Measurements from ENCODE around the gene ASGR1. TPM values are rescaled to one million over a fixed set of nuclear protein-coding genes. Genes with fewer than 3 reads are reported as not detected.

ASGR1 gene
- total and polyA plus RNA-seq, 2 of the 4 experiments (the other 2 are of a cell fraction): 1.3 to 3.8 TPM

GRCh38 chr17:7133424-7133823 lies 45.7 kb downstream of the ASGR1 start:
- no peak overlapping the region for H2BK20ac ChIP-seq (ENCODE audit: low read depth, low read length)
- H3K4me2 ChIP-seq (ENCODE audit: low read depth, low read length): no peak overlapping the region
- H3K9me3 ChIP-seq (ENCODE audit: control insufficient read depth, insufficient read depth, low read length): no peaks in the 10 kb centered on the region
- ChIA-PET POLR2A (ENCODE audit: unreplicated experiment) (no interaction called here), CTCF (interaction anchor here (0.6 to 1.6 kb wide), 7 partner anchors 13 to 832 kb away, joined by 3 to 8 read pairs (median 4); no protein-coding TSS in a partner anchor)
- no peak overlapping the region for H3K23ac ChIP-seq (ENCODE audit: low read depth, low read length)
- TF ChIP-seq CTCF (conservative IDR thresholded peaks at IDR 0.05; ENCODE audit: low read depth, low read length) (0 out of 2 replicates have a peak, but pooled peaks have one; percentile 11), BHLHE40 (IDR thresholded peaks at IDR 0.05; ENCODE audit: low read depth, low read length) (no peak)
- no TSS peak for BruUV-seq (replicated peaks)
- H2BK15ac ChIP-seq (ENCODE audit: low read depth, low read length): no peak overlapping the region
- H3K36me3 ChIP-seq (ENCODE audit: control insufficient read depth, insufficient read depth, low read length): no peaks in the 10 kb centered on the region
- no peak overlapping the region for H2AK5ac ChIP-seq (ENCODE audit: low read depth, low read length)
- H3K27me3 ChIP-seq (ENCODE audit: control insufficient read depth, insufficient read depth, low read length): peaks cover 40% of the 10 kb centered on the region
- H4K20me1 ChIP-seq (ENCODE audit: insufficient read depth, low read length): no peaks in the 10 kb centered on the region
- H3K9ac ChIP-seq (ENCODE audit: low read depth, low read length): no peak overlapping the region
- H2BK120ac ChIP-seq (ENCODE audit: low read depth, low read length): no peak overlapping the region
- dilution Hi-C loops (cut with HindIII; ENCODE audit: low sequenced_read_pairs, unreplicated experiment) (no loop called here), in situ Hi-C loops (cut with MboI; ENCODE audit: low sequenced_read_pairs) (loop anchor here (25.0 kb wide), 1 partner anchor 221 kb away; no protein-coding TSS in a partner anchor), intact Hi-C loops (cut with micrococcal nuclease) (no loop called here)
- 29% methylated on average over 8 of the region's 19 CpGs; no CpG with 5 or more reads in 1 of the 2 experiments for WGBS, 2 experiments (ENCODE audit: extremely low coverage in 2 of 2, insufficient read length in 1 of 2)
- H3K14ac ChIP-seq (replicated peaks; ENCODE audit: low read depth, low read length): no peak overlapping the region
- H3K4me3 ChIP-seq (ENCODE audit: insufficient read depth, low read depth, low read length): no peak overlapping the region
- no peak overlapping the region for H2AK9ac ChIP-seq (replicated peaks; ENCODE audit: low read depth, low read length, poor library complexity)
- no peak overlapping the region for H4K8ac ChIP-seq (ENCODE audit: low read depth in 2 of 2, low read length in 2 of 2)
- H3K4me1 ChIP-seq (ENCODE audit: control insufficient read depth, insufficient read depth, low read length): no peaks in the 10 kb centered on the region
- no peaks in the 10 kb centered on the region for H3K79me1 ChIP-seq (ENCODE audit: low read depth in 1 of 2, low read length in 2 of 2)
- no peak overlapping the region for H3K56ac ChIP-seq (ENCODE audit: extremely low read depth, insufficient read depth, low read length)
- ATAC-seq (ENCODE audit: low read depth) (no peak), DNase-seq (no peak)
- no peaks in the 10 kb centered on the region for H3K9me1 ChIP-seq (ENCODE audit: insufficient read depth, low read length)
- H3K4ac ChIP-seq (ENCODE audit: low read depth, low read length): no peak overlapping the region
- H2AFZ ChIP-seq (replicated peaks; ENCODE audit: low read length, poor library complexity): peak overlapping the region; percentile 79
- no peak overlapping the region for H3K27ac ChIP-seq (ENCODE audit: insufficient read depth, low read length)
- no peak overlapping the region for H4K91ac ChIP-seq (ENCODE audit: insufficient read depth, low read depth, low read length)
- no peak overlapping the region for H3K18ac ChIP-seq (ENCODE audit: low read depth, low read length)
- H4K5ac ChIP-seq (ENCODE audit: low read depth, low read length): no peak overlapping the region
- H2BK5ac ChIP-seq (ENCODE audit: low read depth, low read length, poor library complexity, severe bottlenecking): no peak overlapping the region
